ENCODE results near the gene EARS2. TPM values are rescaled to one million over a fixed set of nuclear protein-coding genes. Genes with fewer than 3 reads are reported as not detected.

Gene EARS2
- total and polyA plus RNA-seq, 9 of the 15 experiments (the other 6 are each of a cell fraction or from before 2014, with no cell fraction given), result 17.6 to 58.6 (median 36.3) TPM

DNA sequence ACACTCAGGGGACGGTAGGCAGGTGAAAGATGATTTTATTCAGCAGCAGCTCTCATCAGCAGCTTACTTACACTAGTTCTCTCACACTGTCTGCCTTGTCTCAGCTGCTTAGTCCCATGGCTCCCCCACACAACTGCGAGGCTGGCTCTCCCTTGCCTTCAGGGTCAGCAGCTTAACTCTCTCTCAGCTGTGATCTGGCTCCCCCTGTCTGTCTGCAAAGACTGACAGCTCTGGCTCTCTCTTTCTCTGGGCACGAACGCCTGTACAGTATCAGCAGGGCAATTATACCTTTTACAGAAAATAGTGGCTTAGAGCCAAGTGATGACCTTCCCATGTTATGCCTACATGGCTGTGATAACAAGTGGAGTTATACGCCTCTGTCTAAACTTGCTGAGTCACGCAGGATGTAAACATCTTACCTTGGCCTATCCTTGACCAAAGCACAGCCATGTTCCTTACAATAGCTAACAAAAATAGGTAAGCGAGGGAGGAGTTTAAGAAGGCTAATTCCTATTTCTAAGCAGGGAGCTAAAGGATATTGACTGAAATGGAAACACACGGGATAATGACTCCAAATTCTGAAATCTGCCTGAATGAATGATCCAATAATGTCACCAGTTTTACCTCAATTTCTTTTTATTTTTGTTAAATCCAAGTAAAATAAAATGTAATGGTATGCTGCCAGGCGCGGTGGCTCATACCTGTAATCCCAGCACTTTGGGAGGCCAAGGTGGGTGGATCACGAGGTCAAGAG, 40.0 kb upstream of the EARS2 start (continued):
- TF ChIP-seq ZNF311 (CRISPR knock-in tag; IDR thresholded peaks at IDR 0.05), result peak; percentile 98
- TF ChIP-seq ILF3 (IDR thresholded peaks at IDR 0.05; ENCODE audit: borderline replicate concordance), result no peak
- TF ChIP-seq SAP30 (IDR thresholded peaks at IDR 0.05; ENCODE audit: borderline replicate concordance, insufficient read depth, low read depth, low read length, poor library complexity, severe bottlenecking), result peak; percentile 26
- TF ChIP-seq STAT5B (CRISPR knock-in tag; IDR thresholded peaks at IDR 0.05), result peak; percentile 97
- TF ChIP-seq HMG20A (CRISPR knock-in tag; conservative IDR thresholded peaks at IDR 0.05), result peak; percentile 90
- TF ChIP-seq, protein P1, sequence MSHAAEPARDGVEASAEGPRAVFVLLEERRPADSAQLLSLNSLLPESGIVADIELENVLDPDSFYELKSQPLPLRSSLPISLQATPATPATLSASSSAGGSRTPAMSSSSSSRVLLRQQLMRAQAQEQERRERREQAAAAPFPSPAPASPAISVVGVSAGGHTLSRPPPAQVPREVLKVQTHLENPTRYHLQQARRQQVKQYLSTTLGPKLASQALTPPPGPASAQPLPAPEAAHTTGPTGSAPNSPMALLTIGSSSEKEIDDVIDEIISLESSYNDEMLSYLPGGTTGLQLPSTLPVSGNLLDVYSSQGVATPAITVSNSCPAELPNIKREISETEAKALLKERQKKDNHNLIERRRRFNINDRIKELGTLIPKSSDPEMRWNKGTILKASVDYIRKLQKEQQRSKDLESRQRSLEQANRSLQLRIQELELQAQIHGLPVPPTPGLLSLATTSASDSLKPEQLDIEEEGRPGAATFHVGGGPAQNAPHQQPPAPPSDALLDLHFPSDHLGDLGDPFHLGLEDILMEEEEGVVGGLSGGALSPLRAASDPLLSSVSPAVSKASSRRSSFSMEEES (CRISPR knock-in tag; IDR thresholded peaks at IDR 0.05), result peak; percentile 73
- TF ChIP-seq, protein P2, sequence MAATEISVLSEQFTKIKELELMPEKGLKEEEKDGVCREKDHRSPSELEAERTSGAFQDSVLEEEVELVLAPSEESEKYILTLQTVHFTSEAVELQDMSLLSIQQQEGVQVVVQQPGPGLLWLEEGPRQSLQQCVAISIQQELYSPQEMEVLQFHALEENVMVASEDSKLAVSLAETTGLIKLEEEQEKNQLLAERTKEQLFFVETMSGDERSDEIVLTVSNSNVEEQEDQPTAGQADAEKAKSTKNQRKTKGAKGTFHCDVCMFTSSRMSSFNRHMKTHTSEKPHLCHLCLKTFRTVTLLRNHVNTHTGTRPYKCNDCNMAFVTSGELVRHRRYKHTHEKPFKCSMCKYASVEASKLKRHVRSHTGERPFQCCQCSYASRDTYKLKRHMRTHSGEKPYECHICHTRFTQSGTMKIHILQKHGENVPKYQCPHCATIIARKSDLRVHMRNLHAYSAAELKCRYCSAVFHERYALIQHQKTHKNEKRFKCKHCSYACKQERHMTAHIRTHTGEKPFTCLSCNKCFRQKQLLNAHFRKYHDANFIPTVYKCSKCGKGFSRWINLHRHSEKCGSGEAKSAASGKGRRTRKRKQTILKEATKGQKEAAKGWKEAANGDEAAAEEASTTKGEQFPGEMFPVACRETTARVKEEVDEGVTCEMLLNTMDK (IDR thresholded peaks at IDR 0.05; ENCODE audit: borderline replicate concordance, insufficient read depth, low read depth, low read length, poor library complexity, severe bottlenecking), result peak; percentile 75
- TF ChIP-seq, protein P3, sequence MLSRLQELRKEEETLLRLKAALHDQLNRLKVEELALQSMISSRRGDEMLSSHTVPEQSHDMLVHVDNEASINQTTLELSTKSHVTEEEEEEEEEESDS (CRISPR knock-in tag; IDR thresholded peaks at IDR 0.05), result peak; percentile 83
- peak; percentile 55; the same call in 1 of the 2 replicates for TF ChIP-seq ELF1 (tag; IDR thresholded peaks at IDR 0.05)
- TF ChIP-seq, protein P4, sequence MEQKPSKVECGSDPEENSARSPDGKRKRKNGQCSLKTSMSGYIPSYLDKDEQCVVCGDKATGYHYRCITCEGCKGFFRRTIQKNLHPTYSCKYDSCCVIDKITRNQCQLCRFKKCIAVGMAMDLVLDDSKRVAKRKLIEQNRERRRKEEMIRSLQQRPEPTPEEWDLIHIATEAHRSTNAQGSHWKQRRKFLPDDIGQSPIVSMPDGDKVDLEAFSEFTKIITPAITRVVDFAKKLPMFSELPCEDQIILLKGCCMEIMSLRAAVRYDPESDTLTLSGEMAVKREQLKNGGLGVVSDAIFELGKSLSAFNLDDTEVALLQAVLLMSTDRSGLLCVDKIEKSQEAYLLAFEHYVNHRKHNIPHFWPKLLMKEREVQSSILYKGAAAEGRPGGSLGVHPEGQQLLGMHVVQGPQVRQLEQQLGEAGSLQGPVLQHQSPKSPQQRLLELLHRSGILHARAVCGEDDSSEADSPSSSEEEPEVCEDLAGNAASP (IDR thresholded peaks at IDR 0.05), result no peak
- no peak for TF ChIP-seq PRPF4 (IDR thresholded peaks at IDR 0.05; ENCODE audit: insufficient read depth, low read depth, low read length, poor library complexity, severe bottlenecking)
- no peak for TF ChIP-seq JUN (IDR thresholded peaks at IDR 0.05; ENCODE audit: borderline replicate concordance, low read depth, low read length)
- TF ChIP-seq JUN (CRISPR knock-in tag; IDR thresholded peaks at IDR 0.05; ENCODE audit: borderline replicate concordance), result no peak
- no peak for TF ChIP-seq ZNF431 (CRISPR knock-in tag; IDR thresholded peaks at IDR 0.05)
- TF ChIP-seq ZSCAN29 (IDR thresholded peaks at IDR 0.05), result no peak; the same call in 1 of the 2 replicates
- TF ChIP-seq, protein P5, sequence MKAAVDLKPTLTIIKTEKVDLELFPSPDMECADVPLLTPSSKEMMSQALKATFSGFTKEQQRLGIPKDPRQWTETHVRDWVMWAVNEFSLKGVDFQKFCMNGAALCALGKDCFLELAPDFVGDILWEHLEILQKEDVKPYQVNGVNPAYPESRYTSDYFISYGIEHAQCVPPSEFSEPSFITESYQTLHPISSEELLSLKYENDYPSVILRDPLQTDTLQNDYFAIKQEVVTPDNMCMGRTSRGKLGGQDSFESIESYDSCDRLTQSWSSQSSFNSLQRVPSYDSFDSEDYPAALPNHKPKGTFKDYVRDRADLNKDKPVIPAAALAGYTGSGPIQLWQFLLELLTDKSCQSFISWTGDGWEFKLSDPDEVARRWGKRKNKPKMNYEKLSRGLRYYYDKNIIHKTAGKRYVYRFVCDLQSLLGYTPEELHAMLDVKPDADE (conservative IDR thresholded peaks at IDR 0.05; ENCODE audit: control insufficient read depth, low read depth, low read length), result no peak
- no peak for TF ChIP-seq RFX5 (IDR thresholded peaks at IDR 0.05; ENCODE audit: low read depth, low read length)
- peak in 1 of 2 experiments; percentile 100; a peak in 2 of 4 replicates for TF ChIP-seq TEAD1 (CRISPR knock-in tag; IDR thresholded peaks at IDR 0.05)
- TF ChIP-seq, protein P6, sequence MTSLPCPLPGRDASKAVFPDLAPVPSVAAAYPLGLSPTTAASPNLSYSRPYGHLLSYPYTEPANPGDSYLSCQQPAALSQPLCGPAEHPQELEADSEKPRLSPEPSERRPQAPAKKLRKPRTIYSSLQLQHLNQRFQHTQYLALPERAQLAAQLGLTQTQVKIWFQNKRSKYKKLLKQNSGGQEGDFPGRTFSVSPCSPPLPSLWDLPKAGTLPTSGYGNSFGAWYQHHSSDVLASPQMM (CRISPR knock-in tag; IDR thresholded peaks at IDR 0.05), result peak; percentile 76; the same call in 1 of the 2 replicates
